Neural progenitor cell (in vitro differentiated cells): ENCODE data around the gene BEND3.

Experiments
- CTCF ChIP-seq: fragments of 200-600 bp; sonication (generic); IDR thresholded peaks from 2 replicates; pipeline ENCODE4 v1.5.1; 2017; ENCODE audit warnings: antibody characterized with exemption, mild to moderate bottlenecking
- EZH2phosphoT487 ChIP-seq: fragments of 200-600 bp; sonication (generic); IDR thresholded peaks from 2 replicates; pipeline ENCODE4 v1.6.1; 2017; ENCODE audit warnings: antibody characterized with exemption

- TF ChIP-seq CTCF, result no peak
- TF ChIP-seq EZH2phosphoT487, result no peak
Measured at GRCh38 chr6:107030151-107030550, 85.2 kb downstream of the BEND3 start.
